ENCODE results near the gene VAC14. TPM values are rescaled to one million over a fixed set of nuclear protein-coding genes. Genes with fewer than 3 reads are reported as not detected.

Gene VAC14
- total RNA-seq, 1 experiment from 2014 or later: 35.3 TPM

- DNase-seq (ENCODE audit: low read depth, low spot score): no peak
- POLR2A ChIA-PET: no interaction called here
These were observed 4.7 kb downstream of the VAC14 start for GRCh38 chr16:70796301-70796700.

GRCh38 chr16:70795296-70795912 is 5.6 kb downstream of the VAC14 start:
- RAD21 ChIA-PET (ENCODE audit: low non-redundant PET in 1 of 2, low total read pairs in 2 of 2, uncharacterized antibody in 2 of 2, unreplicated experiment in 2 of 2): no interaction called here
- no peak overlapping the region for H2AFZ ChIP-seq (ENCODE audit: low read depth, low read length, poor library complexity, severe bottlenecking)
- no peak overlapping the region for H3K4me3 ChIP-seq (replicated peaks in 1 of 2; ENCODE audit: low read depth in 1 of 2, low read length in 2 of 2)
- no peaks in the 10 kb centered on the region for H3K9me2 ChIP-seq (ENCODE audit: insufficient read depth)
- no peaks in the 10 kb centered on the region for H3K27me3 ChIP-seq (ENCODE audit: insufficient read depth, low read length)
- H3K4me1 ChIP-seq (ENCODE audit: control insufficient read depth in 1 of 2, insufficient read depth in 2 of 2, low read length in 2 of 2): peaks cover 6 to 10% of the 10 kb centered on the region in 2 experiments
- intact Hi-C loops (cut with micrococcal nuclease): no loop called here
- H4K20me1 ChIP-seq (ENCODE audit: insufficient read depth): no peaks in the 10 kb centered on the region; the same call in 1 of the 2 replicates
- peaks cover 93% of the 10 kb centered on the region for H3K79me2 ChIP-seq (ENCODE audit: insufficient read depth, low read length)
- CTCF ChIA-PET: no interaction called here
- TF ChIP-seq TCF7L2 (IDR thresholded peaks at IDR 0.05; ENCODE audit: borderline replicate concordance, extremely low read depth, insufficient read depth, insufficient read length) (no peak), CEBPB (IDR thresholded peaks at IDR 0.05; ENCODE audit: low read depth) (no peak), EZH2 (IDR thresholded peaks at IDR 0.05) (no peak), SP1 (IDR thresholded peaks at IDR 0.05; ENCODE audit: low read depth) (no peak), EZH2phosphoT487 (IDR thresholded peaks at IDR 0.05; ENCODE audit: borderline replicate concordance) (no peak), EGR1 (IDR thresholded peaks at IDR 0.05; ENCODE audit: low read depth) (no peak), POLR2A (IDR thresholded peaks at IDR 0.05; ENCODE audit: borderline replicate concordance, extremely low read depth, insufficient read depth, insufficient read length) (no peak), CBX3 (IDR thresholded peaks at IDR 0.05; ENCODE audit: low read depth) (no peak)
- TF ChIP-seq, protein P1, sequence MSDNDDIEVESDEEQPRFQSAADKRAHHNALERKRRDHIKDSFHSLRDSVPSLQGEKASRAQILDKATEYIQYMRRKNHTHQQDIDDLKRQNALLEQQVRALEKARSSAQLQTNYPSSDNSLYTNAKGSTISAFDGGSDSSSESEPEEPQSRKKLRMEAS (IDR thresholded peaks at IDR 0.05): no peak
- TF ChIP-seq, protein P2, sequence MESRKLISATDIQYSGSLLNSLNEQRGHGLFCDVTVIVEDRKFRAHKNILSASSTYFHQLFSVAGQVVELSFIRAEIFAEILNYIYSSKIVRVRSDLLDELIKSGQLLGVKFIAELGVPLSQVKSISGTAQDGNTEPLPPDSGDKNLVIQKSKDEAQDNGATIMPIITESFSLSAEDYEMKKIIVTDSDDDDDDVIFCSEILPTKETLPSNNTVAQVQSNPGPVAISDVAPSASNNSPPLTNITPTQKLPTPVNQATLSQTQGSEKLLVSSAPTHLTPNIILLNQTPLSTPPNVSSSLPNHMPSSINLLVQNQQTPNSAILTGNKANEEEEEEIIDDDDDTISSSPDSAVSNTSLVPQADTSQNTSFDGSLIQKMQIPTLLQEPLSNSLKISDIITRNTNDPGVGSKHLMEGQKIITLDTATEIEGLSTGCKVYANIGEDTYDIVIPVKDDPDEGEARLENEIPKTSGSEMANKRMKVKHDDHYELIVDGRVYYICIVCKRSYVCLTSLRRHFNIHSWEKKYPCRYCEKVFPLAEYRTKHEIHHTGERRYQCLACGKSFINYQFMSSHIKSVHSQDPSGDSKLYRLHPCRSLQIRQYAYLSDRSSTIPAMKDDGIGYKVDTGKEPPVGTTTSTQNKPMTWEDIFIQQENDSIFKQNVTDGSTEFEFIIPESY (IDR thresholded peaks at IDR 0.05; ENCODE audit: extremely low read depth, insufficient replicate concordance, low read length): no peak
- TF ChIP-seq, protein P3, sequence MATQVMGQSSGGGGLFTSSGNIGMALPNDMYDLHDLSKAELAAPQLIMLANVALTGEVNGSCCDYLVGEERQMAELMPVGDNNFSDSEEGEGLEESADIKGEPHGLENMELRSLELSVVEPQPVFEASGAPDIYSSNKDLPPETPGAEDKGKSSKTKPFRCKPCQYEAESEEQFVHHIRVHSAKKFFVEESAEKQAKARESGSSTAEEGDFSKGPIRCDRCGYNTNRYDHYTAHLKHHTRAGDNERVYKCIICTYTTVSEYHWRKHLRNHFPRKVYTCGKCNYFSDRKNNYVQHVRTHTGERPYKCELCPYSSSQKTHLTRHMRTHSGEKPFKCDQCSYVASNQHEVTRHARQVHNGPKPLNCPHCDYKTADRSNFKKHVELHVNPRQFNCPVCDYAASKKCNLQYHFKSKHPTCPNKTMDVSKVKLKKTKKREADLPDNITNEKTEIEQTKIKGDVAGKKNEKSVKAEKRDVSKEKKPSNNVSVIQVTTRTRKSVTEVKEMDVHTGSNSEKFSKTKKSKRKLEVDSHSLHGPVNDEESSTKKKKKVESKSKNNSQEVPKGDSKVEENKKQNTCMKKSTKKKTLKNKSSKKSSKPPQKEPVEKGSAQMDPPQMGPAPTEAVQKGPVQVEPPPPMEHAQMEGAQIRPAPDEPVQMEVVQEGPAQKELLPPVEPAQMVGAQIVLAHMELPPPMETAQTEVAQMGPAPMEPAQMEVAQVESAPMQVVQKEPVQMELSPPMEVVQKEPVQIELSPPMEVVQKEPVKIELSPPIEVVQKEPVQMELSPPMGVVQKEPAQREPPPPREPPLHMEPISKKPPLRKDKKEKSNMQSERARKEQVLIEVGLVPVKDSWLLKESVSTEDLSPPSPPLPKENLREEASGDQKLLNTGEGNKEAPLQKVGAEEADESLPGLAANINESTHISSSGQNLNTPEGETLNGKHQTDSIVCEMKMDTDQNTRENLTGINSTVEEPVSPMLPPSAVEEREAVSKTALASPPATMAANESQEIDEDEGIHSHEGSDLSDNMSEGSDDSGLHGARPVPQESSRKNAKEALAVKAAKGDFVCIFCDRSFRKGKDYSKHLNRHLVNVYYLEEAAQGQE (IDR thresholded peaks at IDR 0.05; ENCODE audit: low read depth): no peak
- H3K27ac ChIP-seq (ENCODE audit: low read depth, low read length): no peak overlapping the region
- no peak overlapping the region for H3K4me2 ChIP-seq (ENCODE audit: low read length)
- ATAC-seq (no peak), DNase-seq (ENCODE audit: low read depth, low spot score) (no peak)
- no TSS peak for BruUV-seq (replicated peaks)
- no peaks in the 10 kb centered on the region for H3K9me3 ChIP-seq (ENCODE audit: control insufficient read depth in 1 of 2, insufficient read depth in 1 of 2, low read depth in 1 of 2, low read length in 2 of 2)
- POLR2A ChIA-PET: no interaction called here
- H3K36me3 ChIP-seq (ENCODE audit: control insufficient read depth in 1 of 2, insufficient read depth in 2 of 2, low read length in 2 of 2): no peaks in the 10 kb centered on the region
- no peak overlapping the region for H3K9ac ChIP-seq (ENCODE audit: low read length)

More at GRCh38 chr16:70796301-70796700, 4.7 kb downstream of the VAC14 start:
- TF ChIP-seq EZH2phosphoT487 (IDR thresholded peaks at IDR 0.05; ENCODE audit: borderline replicate concordance) (no peak), CEBPB (IDR thresholded peaks at IDR 0.05; ENCODE audit: low read depth) (no peak)
- no peaks in the 10 kb centered on the region for H3K9me3 ChIP-seq (ENCODE audit: control insufficient read depth in 1 of 2, insufficient read depth in 1 of 2, low read depth in 1 of 2, low read length in 2 of 2)
- H2AFZ ChIP-seq (ENCODE audit: low read depth, low read length, poor library complexity, severe bottlenecking): no peak overlapping the region
- ATAC-seq: no peak
- peaks cover 91% of the 10 kb centered on the region for H3K79me2 ChIP-seq (ENCODE audit: insufficient read depth, low read length)
- no peak overlapping the region for H3K4me2 ChIP-seq (ENCODE audit: low read length)
- CTCF ChIA-PET: no interaction called here
- no peak overlapping the region for H3K4me3 ChIP-seq (replicated peaks in 1 of 2; ENCODE audit: low read depth in 1 of 2, low read length in 2 of 2)
- intact Hi-C loops (cut with micrococcal nuclease): no loop called here
- no peak overlapping the region for H3K27ac ChIP-seq (ENCODE audit: low read depth, low read length)
- H3K9me2 ChIP-seq (ENCODE audit: insufficient read depth): no peaks in the 10 kb centered on the region
- no peaks in the 10 kb centered on the region for H3K27me3 ChIP-seq (ENCODE audit: insufficient read depth, low read length)
- H3K36me3 ChIP-seq (ENCODE audit: control insufficient read depth in 1 of 2, insufficient read depth in 2 of 2, low read length in 2 of 2): no peaks in the 10 kb centered on the region
- RAD21 ChIA-PET (ENCODE audit: low non-redundant PET in 1 of 2, low total read pairs in 2 of 2, uncharacterized antibody in 2 of 2, unreplicated experiment in 2 of 2): no interaction called here
- peaks cover 7 to 12% of the 10 kb centered on the region in 2 experiments for H3K4me1 ChIP-seq (ENCODE audit: control insufficient read depth in 1 of 2, insufficient read depth in 2 of 2, low read length in 2 of 2)
- BruUV-seq (replicated peaks): no TSS peak
- no peak overlapping the region for H3K9ac ChIP-seq (ENCODE audit: low read length)
- H4K20me1 ChIP-seq (ENCODE audit: insufficient read depth): no peaks in the 10 kb centered on the region; the same call in 1 of the 2 replicates
